ENCODE measurements around the gene PEX11A.

Gene PEX11A

DNA sequence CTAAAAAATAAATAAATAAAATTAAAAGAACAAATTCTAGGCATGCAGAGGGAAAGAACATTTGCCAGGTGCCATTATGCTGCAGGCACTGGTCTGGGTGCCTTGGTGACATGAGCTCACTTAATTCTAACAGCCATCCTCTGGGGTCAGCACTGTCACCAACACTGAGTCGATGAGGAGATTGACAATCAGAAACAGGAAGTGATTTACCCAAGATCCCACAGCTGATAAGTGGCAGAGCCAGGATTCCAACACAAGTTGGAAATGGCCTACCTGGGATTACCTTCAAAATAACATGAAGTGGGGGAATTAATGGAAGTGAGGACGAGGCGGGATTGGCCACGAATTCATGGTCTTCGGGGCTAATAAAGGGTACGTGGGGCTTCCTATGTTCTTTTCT is 14.9 kb downstream of the PEX11A start:
- in situ Hi-C loops (cut with MboI; ENCODE audit: low sequenced_read_pairs) = no loop called here

DNA sequence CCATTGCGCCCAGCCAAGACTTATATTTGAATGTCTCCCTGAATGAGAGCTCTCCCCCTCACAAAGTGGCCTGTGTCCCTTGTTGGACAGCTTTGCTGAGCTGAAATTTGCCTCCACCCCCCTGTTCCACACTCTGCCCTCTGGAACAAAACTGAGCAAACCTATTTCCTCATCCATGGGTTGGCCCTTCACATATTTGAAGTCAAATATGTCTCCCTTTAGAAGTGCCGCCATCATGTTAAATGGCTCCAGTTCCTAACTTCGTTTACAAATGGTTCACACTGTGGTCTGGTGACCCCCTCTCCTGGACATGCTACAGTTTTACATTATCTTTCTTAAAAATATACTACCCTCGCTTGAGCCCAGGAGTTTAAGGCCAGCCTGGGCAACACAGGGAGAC is 16.0 kb downstream of the PEX11A start:
- in situ Hi-C loops (cut with MboI; ENCODE audit: low sequenced_read_pairs) = no loop called here

DNA sequence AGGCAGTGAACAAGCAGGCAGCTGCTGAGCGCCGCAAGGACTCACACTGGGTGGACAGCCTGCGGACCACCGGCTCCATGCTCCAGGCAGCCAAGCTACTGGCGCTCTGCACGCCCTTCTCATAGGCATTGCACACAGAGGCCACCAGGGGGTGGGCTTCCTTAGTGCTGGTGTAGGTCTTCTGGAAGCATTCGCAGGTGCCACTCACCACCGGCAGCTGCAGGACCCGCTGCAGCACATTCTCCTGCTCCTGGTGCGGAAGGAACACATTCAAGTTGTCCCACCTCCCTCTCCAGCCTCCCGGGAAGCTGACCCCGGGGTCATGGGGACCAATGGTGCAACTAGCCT is 17.4 kb downstream of the PEX11A start:
- in situ Hi-C loops (cut with MboI; ENCODE audit: low sequenced_read_pairs) = no loop called here

DNA sequence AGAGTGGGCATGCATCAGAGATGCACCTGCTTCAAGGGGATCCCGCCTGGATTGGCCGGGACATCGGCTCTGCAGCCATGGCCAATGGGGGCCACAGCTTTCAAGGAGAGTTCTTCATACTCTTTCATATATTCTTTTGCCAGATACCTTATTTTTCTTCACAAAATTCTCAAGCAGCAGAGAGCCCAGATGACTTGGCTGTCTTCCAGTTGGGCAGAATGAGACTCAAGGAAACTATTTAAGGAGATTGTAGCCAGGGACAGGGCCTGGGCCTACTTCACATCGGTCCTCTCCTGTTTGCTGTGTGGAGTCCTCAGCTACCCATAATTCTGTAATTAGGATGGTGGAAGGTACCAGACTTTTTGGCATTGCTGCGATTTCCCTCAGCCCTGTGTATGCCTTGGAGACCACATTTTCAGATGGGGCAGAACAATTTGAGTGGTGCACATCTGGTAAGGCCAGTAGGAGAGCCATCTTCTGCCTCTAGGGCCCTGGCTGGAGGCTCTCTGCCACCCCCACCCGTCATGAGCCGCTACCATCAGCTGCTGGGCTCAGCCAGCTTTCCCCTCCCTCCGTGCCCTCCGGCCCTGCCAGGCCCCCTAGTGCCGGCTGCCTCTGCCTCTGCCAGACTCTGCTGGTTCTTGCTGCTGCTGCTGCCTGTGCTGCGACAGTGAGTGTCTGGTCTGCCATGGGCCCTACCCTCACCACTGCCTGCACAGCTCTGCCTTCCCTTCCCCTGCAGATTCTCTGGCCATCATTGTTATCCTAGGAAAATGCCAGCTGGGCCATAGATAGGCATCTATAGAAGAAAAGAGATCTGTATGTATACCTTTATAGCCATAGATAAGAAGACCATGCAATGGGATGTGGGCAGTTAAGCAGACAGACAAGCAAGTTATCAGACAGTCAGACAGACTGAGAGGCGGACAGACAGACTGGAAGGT is 18.1 kb downstream of the PEX11A start:
- in situ Hi-C loops (cut with MboI; ENCODE audit: low sequenced_read_pairs) = no loop called here

DNA sequence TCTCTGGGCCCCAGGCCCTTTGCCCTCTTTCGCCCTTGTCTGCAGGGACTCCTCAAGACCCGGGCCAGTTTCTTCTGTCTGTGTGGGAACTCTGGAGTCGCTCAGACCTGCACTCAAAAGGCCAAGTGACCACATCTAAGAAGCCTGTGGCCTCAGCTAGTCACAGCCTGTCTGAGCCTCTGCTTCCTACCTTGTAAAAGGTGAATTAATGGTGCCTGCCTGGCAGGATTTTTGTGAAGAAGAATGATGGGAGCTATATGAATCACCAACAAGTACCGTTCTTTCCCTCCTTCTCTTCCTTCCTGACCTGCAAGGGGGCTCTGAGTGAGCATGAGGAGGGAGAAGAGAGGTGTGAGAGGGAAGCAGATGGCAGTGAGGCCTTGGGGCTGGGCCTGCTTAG is 18.9 kb downstream of the PEX11A start:
- in situ Hi-C loops (cut with MboI; ENCODE audit: low sequenced_read_pairs) = no loop called here

DNA sequence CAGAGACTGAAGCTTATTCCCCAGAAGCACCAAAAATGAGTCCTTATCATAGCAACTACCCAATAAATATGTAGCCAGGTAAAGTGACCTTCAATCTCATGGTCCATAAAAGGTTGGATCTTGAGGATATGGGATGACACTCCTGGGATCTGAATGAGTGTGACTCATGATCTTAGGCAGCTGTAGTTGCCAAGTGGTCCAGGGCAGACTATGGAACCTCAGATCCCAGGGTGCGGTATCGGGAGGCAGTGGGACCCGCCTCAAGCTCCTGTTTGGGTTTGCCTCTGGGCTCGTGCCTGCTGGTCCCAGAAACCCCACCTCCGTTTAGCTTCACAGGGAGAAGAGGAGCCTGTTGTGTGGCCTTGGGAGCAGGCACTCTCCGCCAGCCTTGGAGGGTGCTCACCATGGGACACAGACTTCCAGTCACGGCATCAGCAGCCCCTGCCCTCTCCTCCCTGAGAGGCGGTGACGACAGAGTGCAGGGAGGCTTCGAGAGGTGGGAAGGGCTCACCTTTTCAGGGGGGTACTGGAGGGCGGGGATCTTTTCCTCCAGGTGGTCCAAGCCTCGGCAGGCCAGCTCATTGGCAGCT is 19.5 kb downstream of the PEX11A start:
- in situ Hi-C loops (cut with MboI; ENCODE audit: low sequenced_read_pairs) = no loop called here

DNA sequence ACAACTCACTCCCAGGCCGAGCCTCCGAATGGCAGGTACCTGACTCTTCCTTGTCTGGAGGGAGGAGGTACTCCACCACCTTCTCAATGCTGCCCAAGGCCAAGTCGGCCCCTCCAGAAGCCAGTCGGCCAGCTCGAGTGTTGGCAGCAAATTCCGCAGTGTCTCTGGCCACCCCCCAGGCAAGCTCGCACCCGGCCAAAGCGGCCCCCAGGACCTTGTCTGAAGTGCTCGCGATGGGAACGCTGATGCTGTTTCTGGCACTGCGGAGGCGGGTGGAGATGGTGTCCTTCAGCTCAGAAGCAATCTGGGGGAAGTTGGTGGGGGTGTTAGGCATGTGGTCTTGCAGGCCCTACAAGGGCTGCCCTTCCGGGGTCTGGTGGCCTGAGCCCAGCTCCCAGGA is 20.6 kb downstream of the PEX11A start:
- in situ Hi-C loops (cut with MboI; ENCODE audit: low sequenced_read_pairs) = no loop called here

DNA sequence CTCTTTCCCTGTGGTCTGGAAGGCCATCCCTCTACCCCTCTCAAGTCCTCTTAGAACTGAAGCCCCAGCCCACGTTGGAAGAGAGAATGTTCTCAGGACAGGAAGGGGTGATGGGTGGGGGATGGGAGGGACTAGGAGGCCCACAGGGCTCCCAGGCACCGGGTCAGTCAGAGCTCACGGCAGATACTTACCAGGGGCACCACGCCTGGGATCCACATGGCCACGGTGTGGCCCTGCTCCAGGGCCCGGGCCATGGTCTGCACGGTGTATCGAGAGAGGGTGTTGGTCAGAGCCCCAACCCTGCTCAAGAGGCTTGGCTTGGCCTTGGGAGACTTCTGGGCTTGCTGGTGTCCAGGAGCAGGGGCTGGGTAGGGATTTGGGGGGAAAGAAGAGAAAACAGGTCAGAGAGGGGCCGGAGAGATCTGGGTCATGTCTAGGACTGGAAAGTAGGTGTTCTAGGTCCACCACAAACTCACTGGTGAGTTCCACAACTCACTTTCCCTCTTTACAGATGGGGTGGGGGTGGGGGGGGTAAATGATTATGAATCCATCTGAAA is 21.2 kb downstream of the PEX11A start:
- in situ Hi-C loops (cut with MboI; ENCODE audit: low sequenced_read_pairs) = no loop called here

DNA sequence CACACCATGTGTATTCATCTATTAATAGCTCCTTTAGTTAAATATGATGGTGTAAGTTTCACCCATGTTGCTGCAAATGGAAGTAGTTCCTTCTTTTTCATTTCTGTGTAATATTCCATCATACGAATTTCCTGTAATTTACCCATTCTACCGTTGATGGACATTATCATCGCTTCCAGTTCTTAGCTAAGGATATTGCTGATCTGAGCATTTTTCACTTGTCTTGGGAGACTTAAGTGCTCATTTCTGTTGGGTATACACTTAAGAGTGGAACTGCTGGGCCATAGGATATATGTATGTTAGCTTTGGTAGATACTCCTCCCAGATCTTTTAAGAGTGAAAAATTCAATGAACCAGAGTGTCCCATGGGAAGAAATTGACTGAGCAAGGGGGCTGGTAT is 22.4 kb downstream of the PEX11A start:
- in situ Hi-C loops (cut with MboI; ENCODE audit: low sequenced_read_pairs) = no loop called here

DNA sequence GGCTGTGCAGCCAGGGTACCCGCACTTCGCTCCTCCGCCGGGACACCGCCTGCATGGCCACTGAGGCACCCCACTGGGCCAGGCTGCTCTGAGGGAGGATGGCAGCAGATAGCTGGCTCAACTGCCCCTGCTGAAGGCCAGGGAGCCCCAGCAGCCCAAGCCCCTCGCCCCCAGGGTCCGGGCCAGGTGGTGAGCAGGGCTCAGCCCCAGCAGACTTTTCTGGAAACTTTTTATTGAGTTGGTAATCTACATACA is 22.9 kb downstream of the PEX11A start:
- in situ Hi-C loops (cut with MboI; ENCODE audit: low sequenced_read_pairs) = no loop called here

DNA sequence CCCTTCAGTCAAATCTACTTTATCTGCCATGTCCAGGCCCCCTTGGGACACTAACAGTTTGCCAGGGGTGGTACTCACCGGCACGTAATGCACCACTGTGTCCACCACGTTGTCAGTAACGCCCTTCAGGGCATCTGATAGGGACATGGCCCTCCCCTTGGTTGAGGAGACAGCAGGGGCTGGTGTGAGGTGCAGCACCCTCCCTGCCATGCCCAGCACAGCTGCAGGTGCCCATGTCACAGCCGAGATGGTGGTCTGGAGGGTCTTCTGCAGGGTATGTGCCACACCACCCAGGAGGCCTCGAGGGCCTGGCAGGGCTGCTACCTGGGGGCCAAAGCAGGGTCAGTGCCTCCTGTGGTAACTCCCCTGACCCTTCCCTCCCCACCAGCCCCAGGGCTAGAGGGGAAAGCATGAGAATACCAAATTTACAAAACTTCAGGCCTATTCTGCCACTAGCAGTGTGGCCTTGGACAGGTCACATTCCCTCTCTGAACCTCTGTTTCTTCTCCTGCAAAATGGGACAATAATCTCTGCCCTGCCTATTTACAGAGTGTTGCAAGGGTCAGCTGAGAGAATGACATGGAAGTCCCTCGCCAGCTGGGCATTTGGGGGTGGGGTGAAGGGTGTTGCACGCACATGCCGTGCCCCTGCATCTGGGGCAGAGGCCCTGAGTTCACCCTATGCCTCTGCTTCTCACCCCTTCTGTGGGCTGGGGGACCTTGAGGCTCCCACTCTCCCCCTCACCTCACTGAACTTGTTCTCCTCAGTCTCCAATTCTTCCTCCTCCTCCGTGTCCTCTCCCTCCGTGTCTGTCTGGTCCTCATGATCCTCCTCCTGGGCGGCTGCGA is 23.5 kb downstream of the PEX11A start:
- in situ Hi-C loops (cut with MboI; ENCODE audit: low sequenced_read_pairs) = no loop called here

DNA sequence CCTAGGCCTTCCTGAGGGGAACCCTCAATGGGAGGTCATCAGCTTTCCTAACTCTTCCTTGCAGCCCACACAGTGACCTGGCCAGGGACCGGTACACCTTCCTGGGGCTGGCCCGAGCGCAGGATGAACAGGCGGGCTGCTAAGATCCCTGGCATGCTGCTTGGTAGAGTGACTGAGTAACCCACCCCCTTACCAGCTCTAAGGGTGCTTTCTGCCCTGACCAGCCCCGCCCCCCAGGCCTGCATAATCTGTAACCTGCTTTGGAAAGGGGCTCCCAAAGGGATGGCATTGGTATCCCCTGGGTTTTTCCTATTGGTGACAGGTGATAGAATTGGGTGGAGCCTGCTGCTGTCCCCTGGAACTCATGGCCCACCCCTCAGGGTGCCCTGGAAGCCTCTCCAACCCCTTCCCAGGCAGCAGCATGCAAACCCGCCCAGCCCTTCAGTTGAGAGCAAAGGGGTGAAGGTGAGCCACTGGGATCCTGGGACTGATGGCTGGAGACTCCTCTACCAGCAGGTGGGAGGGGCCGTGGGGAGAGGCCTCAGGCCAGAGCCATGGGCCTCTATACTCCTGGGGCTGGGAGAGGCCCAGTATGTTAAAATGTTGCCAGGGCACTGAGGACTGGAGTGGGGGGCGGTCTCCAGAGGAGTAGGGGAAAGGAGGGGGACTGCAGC is 24.2 kb downstream of the PEX11A start:
- in situ Hi-C loops (cut with MboI; ENCODE audit: low sequenced_read_pairs) = no loop called here

DNA sequence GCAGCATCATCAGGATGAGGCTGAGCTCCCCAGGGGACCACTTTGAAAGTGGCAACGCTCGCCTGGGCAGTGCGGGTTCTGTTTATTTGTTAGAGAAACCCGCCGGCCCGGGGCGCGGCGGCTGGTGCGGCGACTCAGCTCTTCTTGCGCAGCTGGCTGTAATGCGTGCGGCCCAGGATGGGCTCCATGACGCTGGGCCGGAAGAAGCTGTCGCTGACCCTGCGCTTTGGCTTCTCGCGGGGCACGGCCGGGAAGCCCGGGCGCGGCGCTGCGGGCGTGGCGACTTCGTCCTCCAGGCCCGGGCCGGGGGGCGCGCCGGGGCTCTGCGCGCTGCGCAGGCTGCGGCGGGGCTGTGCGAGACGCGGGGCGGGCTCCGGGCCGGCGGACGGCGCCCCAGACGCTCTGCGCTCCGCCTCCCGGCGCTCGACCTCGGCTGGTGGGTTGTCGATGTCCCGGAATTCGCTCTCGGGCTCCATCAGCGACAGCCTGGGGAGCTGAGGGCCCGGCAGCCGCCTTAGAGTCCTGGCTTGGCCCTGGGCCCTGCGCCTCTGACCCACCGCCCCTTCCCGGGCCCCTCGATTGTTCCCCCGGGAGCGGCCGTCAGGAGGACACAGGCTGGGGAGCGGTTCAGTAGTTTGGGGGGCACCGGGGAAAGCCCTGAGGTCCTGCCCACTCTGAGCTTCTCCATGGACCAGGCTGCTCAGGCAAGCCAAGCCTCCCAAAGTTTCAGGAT is 24.9 kb downstream of the PEX11A start:
- in situ Hi-C loops (cut with MboI; ENCODE audit: low sequenced_read_pairs) = no loop called here

DNA sequence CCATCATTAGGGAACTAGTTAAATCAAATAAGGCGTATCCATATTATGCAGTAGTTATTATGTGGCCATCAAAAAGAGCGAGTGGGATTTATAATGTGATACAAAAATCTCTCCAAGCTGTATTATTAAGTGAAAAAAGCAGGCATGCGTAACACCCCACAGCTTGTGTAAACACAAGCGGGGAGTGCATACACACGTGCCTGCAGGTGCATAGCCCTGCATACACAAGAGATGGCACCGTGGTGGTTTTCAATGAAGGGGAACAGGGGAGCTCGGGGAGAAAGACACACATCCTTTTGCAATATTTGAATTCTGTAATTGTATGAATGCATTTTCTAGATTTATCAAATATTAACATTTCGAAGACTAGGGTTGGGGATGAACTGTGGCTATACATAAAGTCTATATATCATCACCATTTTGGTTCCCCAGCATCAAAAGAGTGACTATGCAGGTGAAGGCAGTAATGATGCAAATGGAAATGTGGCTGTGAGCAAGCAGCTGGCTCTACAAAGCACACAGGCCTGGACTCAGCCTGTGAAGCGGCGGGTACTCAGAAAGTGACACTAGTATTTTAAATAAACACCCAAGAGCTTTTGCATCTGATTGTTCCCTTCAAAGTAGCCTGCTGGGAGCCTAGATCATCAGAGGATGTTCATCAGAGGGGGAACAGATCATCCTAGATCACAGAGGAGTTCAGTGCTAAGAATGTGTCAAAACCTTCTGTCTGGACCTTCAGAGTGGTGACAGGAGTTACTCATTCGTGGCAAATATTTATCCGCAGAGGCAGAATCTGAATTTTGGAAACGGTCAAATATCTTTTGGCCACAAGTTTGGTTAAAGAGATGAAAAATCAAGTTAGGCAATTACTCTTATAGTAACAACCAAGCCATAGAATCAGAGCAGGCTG is 25.9 kb downstream of the PEX11A start:
- in situ Hi-C loops (cut with MboI; ENCODE audit: low sequenced_read_pairs) = no loop called here

DNA sequence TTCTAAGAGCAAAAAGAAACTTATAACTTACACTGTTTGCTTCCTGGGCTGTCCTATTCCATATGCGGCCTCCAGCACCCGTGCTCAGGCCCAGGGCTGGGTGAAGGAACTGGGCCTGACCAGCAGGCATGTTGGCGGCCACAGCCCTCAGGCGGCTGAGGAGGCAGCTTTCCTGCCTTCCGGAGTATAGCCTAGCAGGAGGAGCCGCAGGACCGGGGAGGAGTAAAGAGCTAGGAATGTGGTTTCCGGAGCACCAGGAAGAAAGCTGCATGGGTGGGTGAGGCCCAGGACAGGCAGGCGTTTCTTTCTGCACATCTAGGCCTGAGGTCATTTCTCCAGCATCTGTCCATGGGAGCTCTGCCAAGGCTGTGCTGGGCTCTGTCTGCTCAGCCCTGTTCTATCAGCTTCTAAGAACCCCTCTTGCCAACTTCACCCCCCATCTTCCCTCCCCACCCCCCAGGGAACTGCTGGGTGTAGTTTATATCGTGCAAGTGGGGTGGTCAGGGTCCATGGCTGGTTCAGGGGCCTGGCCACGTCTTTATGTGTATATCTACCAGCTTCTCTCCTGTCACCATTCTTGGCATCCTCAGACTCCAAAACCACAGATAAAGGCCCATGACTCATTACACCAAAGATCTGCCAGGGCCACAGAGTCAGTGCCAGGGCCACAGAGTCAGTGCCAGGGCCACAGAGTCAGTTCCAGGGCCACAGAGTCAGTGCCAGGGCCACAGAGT is 27.5 kb downstream of the PEX11A start:
- in situ Hi-C loops (cut with MboI; ENCODE audit: low sequenced_read_pairs) = no loop called here

DNA sequence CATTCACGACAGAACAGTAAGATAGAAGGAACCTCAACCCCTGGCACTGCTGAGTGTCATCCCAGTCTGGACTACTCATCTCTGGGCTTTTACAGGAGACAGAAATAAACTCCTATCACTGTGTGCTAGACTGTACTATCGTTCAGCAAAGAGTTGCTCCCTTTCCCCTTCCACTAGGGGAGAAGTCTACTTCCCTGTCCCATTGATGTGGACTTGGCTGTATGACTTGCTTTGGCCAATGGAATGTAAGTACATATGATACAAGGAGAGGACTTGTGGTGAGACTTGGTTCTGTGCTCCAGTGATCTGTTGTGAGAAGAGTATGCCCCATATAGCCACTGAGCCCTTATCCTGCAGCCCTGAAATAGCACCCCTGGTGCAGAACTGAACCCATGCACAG is 30.0 kb downstream of the PEX11A start:
- in situ Hi-C loops (cut with MboI; ENCODE audit: low sequenced_read_pairs) = no loop called here

DNA sequence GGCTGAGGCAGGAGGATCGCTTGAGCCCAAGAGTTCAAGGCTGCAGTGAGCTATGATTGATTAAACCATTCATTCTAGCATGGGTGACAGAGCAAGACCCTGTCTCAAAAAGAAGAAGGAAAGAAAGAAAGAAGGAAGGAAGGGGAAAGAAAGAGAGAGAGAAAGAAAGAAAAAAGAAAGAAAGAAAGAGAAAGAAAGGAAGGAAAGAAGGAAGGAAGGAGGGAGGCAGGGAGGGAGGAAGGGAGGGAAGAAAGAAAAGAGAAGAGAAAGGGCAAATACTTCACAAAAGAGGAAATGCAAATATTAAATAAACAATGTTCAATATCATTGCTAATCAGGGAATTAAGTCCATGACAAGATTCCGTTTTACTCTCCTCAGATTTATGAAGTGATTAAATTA is 31.3 kb downstream of the PEX11A start:
- in situ Hi-C loops (cut with MboI; ENCODE audit: low sequenced_read_pairs) = no loop called here

DNA sequence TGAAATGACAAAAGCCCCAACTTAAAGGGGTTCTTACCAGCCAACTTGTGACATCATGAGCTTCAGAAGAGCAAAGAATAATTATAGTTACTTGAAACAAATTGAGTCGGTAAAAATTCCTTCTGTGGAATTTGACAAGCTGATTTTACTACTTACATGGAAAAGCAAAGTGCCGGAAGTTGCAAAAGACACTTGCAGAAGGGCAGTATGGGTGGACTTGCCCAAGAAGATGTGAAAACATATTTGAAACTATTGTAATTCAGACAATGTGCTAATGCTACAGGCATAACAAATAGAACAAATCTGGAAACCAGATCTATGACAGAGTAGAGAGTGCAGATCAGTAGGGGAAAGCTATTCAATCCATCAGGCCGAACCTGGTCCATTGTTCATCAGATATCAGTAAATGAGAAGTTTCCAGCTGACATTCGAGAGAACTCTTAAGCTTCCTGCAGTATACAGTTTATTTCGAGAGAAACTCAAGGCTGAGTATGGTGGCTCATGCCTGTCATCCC is 32.8 kb downstream of the PEX11A start:
- in situ Hi-C loops (cut with MboI; ENCODE audit: low sequenced_read_pairs) = no loop called here

Measured in HL-60/S4 treated with phorbol 12-myristate 13-acetate at 8.2 ng/mL for 4 days and 3 days (cell line).